Measurements from ENCODE around the gene KCNAB2. TPM values are rescaled to one million over a fixed set of nuclear protein-coding genes. Genes with fewer than 3 reads are reported as not detected.

The KCNAB2 gene
- total RNA-seq, 2 donors from 2014 or later = 2.0 to 5.5 TPM

DNA sequence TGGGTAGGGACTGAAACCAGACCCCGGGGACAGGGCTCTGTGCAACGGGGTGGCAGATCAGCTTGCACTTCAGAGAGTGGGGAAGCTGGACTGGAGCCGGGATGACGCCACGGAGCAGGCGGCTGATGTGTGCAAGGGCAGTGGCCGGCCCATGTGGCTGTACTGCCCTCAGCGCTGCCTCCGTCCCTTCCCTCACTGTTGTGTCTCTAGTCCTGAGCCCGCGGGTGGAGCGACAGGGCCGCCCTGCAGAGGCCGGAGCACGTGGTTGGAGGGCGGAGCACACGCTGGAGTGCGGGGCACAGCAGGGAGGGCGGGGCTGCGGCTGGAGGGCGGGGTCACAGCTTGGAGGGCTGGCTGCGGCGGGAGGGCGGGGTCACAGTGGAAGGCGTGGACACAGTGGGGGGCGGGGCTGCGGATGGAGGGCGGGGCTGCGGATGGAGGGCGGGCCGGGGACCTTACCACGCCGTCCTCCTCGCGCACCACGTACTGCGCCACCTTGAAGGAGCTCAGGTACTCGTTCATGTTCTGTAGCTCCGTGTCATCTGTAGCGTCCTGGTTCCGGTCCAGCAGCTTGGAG lies 82.0 kb downstream of the KCNAB2 start:
- WGBS = 12% methylated on average over 38 of the region's 41 CpGs
- H3K4me1 ChIP-seq (replicated peaks) = no peaks in the 10 kb centered on the region
- no peak overlapping the region for H3K4me3 ChIP-seq
- DNase-seq (ENCODE audit: low spot score) = peak; percentile 76
- H3K9me3 ChIP-seq = no peaks in the 10 kb centered on the region
- intact Hi-C loops (cut with DNase I) = no loop called here
- H3K27me3 ChIP-seq (replicated peaks; ENCODE audit: insufficient read depth) = no peaks in the 10 kb centered on the region
- H3K36me3 ChIP-seq = no peaks in the 10 kb centered on the region
- TF ChIP-seq POLR2AphosphoS5 (IDR thresholded peaks at IDR 0.05) (no peak), CTCF (IDR thresholded peaks at IDR 0.05) (no peak), POLR2A (IDR thresholded peaks at IDR 0.05) (no peak)
- no peak overlapping the region for H3K27ac ChIP-seq

- no peaks in the 10 kb centered on the region for H3K36me3 ChIP-seq
- 94% methylated on average over 27 of the region's 34 CpGs for WGBS
- intact Hi-C loops (cut with DNase I) = no loop called here
- H3K27me3 ChIP-seq (replicated peaks; ENCODE audit: insufficient read depth) = no peaks in the 10 kb centered on the region
- H3K4me3 ChIP-seq = no peak overlapping the region
- no peaks in the 10 kb centered on the region for H3K9me3 ChIP-seq
- TF ChIP-seq POLR2A (IDR thresholded peaks at IDR 0.05) = no peak
- TF ChIP-seq CTCF (IDR thresholded peaks at IDR 0.05) = no peak
- TF ChIP-seq POLR2AphosphoS5 (IDR thresholded peaks at IDR 0.05) = no peak
- no peak overlapping the region for H3K27ac ChIP-seq
- H3K4me1 ChIP-seq (replicated peaks) = no peaks in the 10 kb centered on the region
- no peak for DNase-seq (ENCODE audit: low spot score)
Measured at GRCh38 chr1:6128276-6129081, 82.8 kb downstream of the KCNAB2 start.

- intact Hi-C loops (cut with DNase I) = no loop called here
- DNase-seq (ENCODE audit: low spot score) = no peak
- Histone ChIP-seq H3K4me1 (replicated peaks) (no peaks in the 10 kb centered on the region), H3K4me3 (no peak overlapping the region), H3K27me3 (replicated peaks; ENCODE audit: insufficient read depth) (no peaks in the 10 kb centered on the region), H3K9me3 (no peaks in the 10 kb centered on the region), H3K36me3 (no peaks in the 10 kb centered on the region), H3K27ac (no peak overlapping the region)
- TF ChIP-seq POLR2A (IDR thresholded peaks at IDR 0.05) (no peak), CTCF (IDR thresholded peaks at IDR 0.05) (no peak)
- 78% methylated on average over 9 of the region's 9 CpGs for WGBS
Measured at GRCh38 chr1:6129313-6129712, 83.6 kb downstream of the KCNAB2 start.

- 84% methylated on average over 11 of the region's 11 CpGs for WGBS
- no peak for DNase-seq (ENCODE audit: low spot score)
- Histone ChIP-seq H3K9me3 (no peaks in the 10 kb centered on the region), H3K27me3 (replicated peaks; ENCODE audit: insufficient read depth) (no peaks in the 10 kb centered on the region), H3K4me1 (replicated peaks) (no peaks in the 10 kb centered on the region), H3K27ac (no peak overlapping the region), H3K36me3 (no peaks in the 10 kb centered on the region), H3K4me3 (no peak overlapping the region)
- TF ChIP-seq CTCF (IDR thresholded peaks at IDR 0.05) = no peak
- TF ChIP-seq POLR2AphosphoS5 (IDR thresholded peaks at IDR 0.05) = no peak
- TF ChIP-seq POLR2A (IDR thresholded peaks at IDR 0.05) = no peak
- intact Hi-C loops (cut with DNase I) = no loop called here
Measured at GRCh38 chr1:6130036-6130435, 84.3 kb downstream of the KCNAB2 start.

- intact Hi-C loops (cut with DNase I) = no loop called here
- TF ChIP-seq POLR2AphosphoS5 (IDR thresholded peaks at IDR 0.05) = no peak
- TF ChIP-seq POLR2A (IDR thresholded peaks at IDR 0.05) = no peak
- no peak for TF ChIP-seq CTCF (IDR thresholded peaks at IDR 0.05)
- H3K4me3 ChIP-seq = no peak overlapping the region
Measured at GRCh38 chr1:6130596-6130995, 84.9 kb downstream of the KCNAB2 start.

More at GRCh38 chr1:6130596-6130995, 84.9 kb downstream of the KCNAB2 start:
- H3K27me3 ChIP-seq (replicated peaks; ENCODE audit: insufficient read depth) = no peaks in the 10 kb centered on the region
- no peaks in the 10 kb centered on the region for H3K9me3 ChIP-seq
- no peak overlapping the region for H3K27ac ChIP-seq
- H3K4me1 ChIP-seq (replicated peaks) = no peaks in the 10 kb centered on the region
- WGBS = 70% methylated on average over 6 of the region's 7 CpGs
- no peaks in the 10 kb centered on the region for H3K36me3 ChIP-seq
- no peak for DNase-seq (ENCODE audit: low spot score)

All from prostate gland (tissue), 2 donors.